HG03571 (cell line): ENCODE measurements around the gene ASXL1.
"Not testable (repeated sequence)": the region's sequence is repeated elsewhere in the genome, so short reads cannot be mapped to it uniquely, and the experiment has no call there.

Experiments used
- ATAC-seq: cut with Tn5 transposase; IDR thresholded peaks from one replicate; pipeline ENCODE4 v1.9.1; 2021; ENCODE audit not compliant: unreplicated experiment

The ASXL1 gene

DNA sequence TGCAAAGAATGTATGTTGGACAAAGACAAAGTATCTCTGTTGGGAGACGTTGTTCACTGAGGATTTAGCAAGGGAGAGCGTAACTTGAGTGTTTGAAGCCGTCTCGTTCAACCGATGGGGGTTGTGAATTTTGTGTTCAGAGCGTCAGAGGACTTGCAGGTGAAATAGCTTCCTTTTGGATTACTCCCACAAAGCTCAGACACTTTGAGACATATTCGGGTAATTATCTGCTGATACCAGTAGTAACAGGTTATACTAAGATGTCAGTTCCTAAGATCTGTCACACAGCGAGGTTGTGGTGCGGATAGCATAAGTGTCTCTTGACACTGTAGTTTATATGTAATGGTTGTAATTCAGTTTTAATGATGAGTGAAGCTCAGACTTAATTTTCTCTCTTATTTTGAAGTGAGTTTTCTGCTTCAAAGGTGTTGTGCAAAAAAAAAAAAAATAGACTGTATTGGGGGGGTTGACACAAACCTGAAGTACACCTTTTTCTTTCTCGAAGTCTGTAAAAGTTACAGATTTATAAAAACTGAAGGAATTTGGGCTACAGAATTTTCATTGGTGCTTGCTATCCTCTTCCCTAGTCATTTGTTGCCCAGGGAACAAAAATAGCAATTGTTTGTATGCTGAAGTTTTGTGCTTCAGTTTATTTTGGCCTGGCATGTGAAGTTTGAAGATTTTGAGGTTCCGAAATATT, 1.7 kb downstream of the ASXL1 start:
- no peak for ATAC-seq

DNA sequence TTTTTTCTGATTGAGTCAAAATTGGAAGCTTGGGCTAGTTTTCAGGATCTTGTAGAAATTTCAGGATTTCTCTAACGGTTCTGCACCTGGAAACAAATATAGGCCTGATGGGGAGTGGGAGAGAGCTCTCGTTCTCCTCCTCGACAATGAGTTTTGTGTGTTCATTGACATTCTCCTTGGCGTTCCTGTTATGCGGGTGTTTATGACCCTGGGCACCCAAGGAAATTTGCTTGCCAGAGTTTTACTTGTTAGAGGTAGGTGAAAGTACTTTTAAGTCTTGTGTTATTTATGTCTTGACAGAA, 2.2 kb downstream of the ASXL1 start:
- ATAC-seq: no peak

DNA sequence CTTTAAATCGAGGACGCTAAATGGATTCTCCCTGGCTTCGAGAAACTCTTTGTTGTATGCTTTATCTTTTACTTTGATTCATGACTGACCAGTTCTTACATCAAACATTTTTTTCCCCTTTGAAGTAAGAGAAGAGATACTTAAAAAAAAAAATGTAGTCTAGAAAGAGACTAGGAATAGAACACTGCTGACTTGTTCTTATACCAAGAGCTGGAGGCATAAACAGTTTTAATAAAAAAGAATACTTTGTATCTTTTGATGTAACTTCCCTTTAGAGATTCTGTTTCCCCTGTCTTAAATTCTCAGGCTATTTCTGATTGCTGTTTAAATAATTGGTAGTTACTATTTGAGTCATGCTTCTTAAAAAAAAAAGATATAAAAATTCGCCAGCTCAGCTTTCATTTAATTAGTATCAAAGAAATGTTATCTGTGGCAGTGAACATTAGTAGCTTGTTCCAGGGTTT, 4.8 kb downstream of the ASXL1 start:
- no peak for ATAC-seq

DNA sequence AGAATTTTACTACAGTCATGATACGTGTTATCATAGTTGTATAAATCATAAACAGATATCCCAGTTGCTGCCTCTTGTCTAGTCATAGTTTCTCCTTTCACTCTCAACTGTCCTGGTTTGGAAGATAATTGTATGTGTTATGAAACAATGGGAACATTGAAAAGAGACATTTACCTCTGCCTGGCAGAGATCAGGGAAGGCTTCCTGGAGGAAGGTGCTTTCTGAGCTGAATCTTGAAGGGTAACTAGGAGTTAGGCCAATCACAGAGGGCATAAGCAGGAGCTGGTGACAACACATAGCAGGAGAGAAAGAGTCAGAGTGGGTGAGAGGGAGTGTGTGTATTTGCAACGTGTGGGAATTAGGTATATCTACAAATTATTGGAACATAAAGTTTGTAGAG, 5.4 kb downstream of the ASXL1 start:
- no peak for ATAC-seq

DNA sequence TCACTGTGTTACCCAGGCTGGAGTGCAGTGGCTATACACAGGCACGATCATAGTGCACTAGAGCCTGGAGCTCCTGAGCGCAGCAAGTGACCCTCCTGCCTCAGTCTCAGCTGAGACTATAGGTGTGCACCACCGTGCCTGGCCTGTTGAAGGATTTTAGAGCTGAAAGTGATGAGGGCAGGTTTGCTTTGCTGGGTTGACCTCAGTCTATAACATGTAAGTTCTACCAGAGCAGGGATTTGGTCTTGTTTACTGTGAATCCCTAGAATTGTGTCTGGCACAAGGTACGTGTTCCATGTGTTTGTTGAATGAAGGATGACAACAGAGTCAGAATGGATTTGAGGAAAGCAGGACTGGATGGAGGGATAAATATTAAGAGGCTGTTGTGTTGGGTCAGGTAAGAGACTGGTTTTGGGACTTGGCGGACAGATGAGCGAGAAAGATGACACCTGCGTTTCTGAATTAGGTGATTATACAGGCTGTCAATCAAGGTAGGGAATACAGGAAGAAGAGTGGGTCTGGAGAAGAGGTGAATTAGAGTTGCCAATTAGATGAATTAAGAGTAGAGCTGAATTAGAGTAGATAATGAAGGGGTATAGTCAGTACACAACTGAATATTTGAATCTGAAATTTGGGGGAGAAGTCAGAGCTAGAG, 6.5 kb downstream of the ASXL1 start:
- no peak for ATAC-seq

DNA sequence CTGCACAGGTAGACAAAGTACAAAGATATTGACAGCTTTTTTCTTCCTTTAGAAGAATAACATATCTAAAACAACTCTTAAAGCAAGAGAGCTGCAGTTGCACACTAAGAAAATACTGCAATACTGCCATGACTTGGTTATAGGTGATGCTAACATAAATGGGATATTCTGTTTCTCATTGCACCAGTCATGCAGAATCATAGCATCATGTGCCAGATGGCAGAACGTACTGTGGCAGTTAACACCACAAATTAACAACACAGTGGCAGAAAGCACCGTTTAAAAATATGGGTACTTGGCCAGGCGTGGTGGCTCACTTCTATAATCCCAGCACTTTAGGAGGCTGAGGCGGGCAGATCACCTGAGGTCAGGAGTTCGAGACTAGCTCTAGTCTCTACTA, 7.4 kb downstream of the ASXL1 start:
- ATAC-seq: no peak

DNA sequence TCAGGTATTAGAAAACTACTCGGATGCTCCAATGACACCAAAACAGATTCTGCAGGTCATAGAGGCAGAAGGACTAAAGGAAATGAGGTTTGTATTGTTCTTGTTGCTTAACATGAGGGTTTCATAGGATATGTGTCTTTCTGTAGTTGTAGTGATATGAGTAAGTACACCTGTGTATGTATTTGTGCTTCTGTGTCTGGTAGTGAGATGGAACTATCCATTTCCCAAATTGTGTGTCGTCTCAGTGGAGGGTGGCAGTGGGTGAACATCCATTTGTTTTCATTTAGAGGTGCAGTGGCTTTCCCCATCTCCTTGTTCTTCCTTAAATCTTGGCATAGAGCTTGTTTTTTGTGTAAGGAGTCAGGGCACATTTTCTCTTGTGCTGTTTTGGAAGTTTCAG, 8.2 kb downstream of the ASXL1 start:
- no peak for ATAC-seq

DNA sequence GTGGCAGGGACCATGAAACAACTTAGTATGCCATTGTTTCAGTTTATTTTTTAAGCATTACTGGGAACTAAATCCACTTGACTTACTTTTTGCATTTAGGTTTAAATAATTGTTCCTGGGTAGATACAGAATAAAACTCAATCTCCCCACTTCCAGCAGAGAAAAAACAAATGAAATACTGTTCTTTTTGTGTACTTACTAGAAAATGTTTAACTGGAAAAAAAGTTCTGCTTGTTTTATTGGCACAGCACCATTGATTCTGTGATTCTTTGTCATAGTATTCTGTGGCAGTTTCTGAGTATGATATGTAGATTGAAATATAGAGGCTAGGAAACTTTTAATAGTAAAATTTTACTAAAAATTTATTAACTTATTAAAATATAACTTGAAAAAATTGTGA, 10.2 kb downstream of the ASXL1 start:
- ATAC-seq: no peak

DNA sequence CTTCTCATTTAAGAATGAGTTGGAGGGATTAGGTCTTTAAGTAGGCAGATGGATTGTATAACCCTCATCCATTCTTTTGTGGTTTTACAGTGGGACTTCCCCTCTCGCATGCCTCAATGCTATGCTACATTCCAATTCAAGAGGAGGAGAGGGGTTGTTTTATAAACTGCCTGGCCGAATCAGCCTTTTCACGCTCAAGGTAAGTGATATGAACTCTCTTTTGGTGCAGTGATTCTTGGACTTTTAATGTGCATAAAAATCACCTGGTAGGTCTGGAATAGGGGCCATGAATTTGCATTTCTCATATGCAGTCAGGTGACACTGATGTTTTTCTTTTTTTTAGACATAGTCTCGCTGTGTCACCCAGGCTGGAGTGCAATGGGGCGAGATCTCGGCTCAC, 10.8 kb downstream of the ASXL1 start:
- ATAC-seq: no peak

DNA sequence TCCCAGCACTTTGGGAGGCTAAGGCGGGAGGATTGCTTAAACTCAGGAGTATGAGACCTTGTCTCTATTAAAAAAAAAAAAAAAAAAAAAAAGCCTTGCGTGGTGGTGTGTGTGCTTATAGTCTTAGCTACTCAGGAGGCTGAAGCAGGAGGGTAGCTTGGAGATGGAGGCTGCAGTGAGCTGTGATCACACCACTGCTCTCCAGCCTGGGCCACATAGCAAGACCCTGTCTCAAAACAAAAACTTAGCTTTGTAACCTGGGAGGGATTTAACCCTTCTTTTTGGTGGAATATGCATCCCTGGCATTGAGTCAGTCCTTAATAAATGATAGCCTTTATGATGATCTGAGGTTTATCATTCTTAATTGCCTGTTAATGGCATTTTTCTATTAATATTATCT, 12.8 kb downstream of the ASXL1 start:
- ATAC-seq: no peak

DNA sequence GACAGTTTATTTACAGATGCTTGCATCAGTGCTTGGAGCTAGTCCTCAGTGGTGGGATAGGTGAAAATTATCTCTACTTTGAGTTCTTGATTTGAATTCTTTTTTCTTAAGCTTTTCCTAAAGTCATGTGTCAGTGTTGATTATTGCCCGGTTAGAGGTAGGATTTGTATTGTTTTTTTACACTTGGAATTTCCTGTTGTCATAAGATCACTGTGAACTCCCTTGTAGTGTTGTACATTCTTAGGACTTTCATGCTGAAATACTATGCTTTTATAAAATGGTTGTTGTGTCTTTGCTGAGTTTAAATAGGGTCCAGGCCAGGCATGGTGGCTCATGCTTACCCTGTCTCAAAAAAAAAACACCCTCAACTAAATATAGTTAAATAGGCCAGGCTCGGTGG, 20.3 kb downstream of the ASXL1 start:
- ATAC-seq: no peak

DNA sequence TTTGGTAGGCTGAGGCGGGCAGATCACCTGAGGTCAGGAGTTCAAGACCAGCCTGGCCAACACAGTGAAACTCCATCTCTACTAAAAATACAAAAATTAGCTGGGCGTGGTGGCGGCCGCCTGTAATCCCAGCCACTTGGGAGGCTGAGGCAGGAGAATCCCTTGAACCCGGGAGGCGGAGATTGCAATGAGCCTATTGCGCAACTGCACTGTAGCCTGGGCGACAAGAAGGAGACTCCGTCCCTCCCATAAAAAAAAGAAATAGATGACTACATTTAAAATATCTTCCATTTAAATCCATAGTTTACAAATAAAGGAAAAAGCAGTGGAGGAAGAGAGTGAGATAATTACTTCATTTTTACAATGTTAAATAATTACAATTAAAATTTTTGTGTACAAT, 21.9 kb downstream of the ASXL1 start:
- not testable (repeated sequence) for ATAC-seq

DNA sequence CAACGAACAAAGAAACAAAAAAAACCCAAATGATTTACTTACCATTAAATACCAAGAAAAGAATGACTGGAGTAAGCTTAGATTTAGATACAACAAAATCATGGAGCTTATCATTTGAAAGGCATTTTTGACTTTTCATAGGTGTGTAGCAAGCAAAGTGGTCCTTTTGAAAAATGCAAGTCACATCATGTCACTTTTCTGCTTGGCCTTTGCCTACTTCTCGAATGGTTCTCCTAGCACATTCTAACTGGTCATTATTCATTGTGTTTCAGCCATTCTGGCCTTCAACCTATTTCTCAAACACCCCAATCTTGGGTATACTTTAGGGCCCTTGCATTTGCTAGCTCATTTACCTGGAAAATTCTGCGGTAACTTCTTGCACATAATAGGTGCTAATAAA, 22.6 kb downstream of the ASXL1 start:
- ATAC-seq: no peak

DNA sequence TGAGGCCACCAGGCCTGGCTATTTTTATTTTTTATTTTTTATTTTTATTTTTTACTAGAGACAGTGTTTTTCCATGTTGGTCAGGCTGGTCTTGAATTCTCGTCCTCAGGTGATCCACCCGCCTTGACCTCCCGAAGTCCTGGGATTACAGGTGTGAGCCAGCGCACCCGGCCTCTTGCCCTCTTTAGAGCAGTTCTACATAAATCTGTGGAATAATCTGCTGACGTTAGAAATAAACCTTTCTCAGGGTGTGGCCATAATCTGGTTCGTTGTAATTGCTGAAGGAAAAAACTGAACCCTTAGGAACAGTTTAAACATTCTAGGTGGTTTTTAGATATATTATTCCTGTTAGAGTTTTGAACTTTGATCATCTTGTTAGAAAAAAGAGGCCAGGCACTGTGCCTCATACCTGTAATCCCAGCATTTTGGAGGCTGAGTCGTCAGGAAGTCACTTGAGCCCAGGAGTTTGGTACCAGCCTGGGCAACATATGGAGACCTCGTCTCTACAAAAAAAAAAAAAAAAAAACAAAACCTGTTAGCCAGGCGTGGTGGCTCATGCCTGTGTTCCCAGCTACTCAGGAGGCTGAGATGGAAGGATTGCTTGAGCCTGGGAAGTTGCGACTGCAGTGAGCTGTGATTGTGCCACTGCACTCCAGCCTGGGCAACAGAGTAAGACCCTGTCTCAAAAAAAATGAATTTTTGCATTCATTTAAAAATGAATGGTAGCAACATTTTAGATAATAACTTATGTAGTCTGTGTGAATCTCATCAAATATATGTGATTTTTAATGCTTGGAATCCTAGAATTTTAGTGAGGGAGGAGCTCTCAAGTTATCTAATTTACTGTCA, 24.2 kb downstream of the ASXL1 start:
- no peak for ATAC-seq

DNA sequence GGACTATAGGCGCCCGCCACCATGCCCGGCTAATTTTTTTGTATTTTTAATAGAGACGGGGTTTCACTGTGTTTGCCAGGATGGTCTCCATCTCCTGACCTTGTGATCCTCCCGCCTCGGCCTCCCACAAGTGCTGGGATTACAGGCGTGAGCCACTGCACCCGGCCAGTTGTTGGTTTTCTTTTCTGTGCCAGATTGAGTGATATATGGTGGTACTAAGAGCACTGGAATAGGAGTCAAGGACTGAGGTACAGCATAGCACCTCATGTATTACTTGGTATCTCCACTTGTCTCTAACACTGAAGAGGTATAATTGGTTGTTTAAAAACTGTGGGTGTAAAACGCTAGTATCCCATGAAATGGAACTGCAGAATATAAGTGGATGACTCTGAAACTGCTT, 25.3 kb downstream of the ASXL1 start:
- not testable (repeated sequence) for ATAC-seq

DNA sequence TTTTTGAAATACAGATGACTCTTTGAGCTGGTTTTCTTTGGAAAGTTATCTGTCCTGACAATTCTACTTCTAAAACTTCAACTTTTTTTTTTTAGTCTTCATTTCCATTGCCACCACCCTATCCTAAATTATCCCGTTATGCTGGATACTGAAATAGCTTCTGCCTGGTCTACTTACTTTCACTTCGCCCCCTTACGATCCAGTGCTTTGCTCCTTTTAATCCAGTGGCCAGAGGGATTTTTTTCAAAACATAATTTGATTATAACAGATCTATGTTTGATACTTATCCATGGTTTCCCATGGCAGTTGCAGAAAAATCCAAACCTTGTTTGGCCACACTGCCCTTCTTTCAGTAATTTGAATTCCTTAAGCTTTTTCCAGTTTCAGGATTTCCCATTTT, 27.4 kb downstream of the ASXL1 start:
- ATAC-seq: no peak

DNA sequence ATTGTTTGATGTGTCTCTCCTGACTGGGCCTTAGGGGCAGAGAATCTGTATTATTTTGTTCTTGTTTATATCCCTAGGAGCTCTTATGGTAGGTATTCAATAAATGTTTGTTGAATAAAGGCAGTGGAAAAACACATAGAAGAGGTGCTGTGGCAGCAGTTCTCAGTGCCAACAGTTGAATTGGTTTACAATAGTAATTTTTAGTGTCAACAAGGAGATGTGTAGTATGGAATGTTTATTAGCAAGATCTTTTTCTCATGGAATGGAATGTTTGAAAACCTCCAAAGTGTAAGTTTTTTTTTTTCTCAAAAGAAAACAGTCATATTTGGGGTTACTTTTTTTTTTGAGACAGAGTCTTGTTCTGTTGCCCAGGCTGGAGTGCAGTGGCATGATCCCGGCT, 28.0 kb downstream of the ASXL1 start:
- ATAC-seq: no peak

DNA sequence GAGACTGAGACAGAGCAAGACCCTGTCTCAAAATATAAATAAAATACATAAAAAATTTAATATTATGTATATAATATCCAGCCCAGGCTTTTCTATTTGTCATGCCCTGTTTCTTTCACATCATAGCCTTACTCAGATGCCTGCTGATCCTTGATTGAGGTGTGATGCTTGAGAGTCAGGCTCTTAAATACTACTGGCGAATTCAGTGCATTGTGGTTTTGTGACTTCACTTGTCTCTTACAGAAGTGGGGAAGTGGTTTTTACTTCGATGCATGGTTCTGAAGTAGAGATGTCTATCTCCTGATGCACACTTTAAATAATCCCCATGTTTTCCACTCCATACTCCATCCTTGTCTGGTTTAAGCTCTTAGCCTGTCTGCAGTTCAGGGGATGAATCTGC, 29.1 kb downstream of the ASXL1 start:
- no peak for ATAC-seq

DNA sequence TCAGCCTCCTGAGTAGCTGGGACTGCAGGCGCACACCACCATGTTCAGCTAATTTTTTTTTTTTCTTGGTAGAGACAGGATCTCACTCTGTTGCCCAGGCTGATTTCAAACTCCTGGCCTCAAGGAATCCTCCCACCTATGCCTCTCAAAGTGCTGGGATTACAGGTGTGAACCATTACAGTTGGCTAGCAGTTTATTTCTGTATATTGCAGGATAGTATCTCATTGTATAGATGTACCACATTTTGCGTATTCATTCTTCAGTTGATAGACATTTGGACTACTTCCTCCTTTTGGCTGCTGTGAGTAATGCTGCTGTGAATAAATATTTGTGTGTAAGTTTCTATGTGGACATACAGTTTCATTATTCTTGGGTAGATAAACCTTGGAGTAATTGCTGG, 32.9 kb downstream of the ASXL1 start:
- no peak for ATAC-seq

DNA sequence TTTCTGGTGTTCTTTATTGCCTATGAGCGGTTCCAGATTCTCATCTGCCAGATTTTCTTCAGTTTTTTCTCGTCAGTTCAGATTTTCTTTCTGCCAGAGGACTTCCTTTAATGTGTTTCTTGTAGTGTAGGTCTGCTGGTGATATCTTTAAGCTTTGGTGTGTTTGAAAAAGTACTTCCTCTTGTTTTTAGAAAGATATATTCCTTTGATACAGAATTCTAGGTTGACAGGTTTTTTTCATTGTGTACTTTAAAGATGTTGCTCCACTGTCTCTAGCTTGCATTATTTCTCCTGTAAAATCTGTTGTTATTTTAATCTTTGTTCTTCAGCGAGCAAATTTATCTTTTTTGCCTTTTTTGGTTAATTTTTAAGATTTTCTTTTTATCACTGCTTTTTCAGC, 36.9 kb downstream of the ASXL1 start:
- no peak for ATAC-seq

DNA sequence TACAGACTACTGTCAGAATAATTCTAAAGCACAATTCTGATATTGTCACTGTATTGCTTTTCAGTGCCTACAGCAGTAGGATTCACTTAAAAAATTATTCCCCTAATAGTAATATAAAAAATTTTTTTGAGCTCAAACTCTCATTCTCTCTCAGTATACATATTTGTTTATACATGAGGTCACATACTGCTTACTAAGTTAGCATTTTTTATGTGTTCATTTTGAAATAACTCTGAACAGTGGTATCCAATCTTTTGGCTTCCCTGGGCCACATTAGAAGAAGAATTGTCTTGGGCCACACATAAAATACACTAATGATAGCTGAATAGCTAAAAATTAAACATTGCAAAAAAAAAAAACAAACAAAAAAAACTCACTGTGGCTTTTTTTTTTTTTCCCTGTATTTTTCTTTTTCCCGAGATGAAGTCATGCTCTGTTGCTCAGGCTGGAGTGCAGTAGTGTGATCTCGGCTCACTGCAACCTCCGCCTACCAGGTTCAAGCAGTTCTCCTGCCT, 38.6 kb downstream of the ASXL1 start:
- ATAC-seq: no peak

DNA sequence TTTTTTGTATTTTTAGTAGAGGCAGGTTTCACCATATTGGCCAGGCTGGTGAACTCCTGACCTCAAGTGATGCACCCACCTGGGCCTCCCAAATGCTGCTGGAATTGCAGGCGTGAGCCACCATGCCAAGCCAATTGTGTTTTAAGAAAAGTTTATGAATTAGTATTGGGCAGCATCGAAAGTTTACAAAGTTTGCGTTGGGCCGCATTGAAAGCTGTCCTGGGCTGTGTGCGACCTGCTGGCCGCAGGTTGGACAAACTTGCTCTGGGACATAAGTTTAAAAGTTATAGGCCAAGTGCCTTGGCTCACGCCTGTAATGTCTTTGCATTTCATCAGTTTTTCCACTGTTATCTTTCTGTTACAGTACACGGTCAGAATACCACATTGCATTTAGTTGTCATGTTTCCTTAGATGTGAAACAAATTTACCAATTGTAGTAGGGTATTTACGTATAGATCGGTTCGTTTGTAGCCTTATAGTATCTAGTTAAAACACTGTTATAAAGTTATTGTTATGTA, 39.5 kb downstream of the ASXL1 start:
- no peak for ATAC-seq
